A549 treated with RU486 at 1 μM for 4 hours (cell line): ENCODE measurements around the gene COX8C. TPM values are rescaled to one million over a fixed set of nuclear protein-coding genes. Genes with fewer than 3 reads are reported as not detected.

Experiments used
- total RNA-seq: library from RNA; stranded (reverse); fragments of 200-300 nt; extraction: Qiagen RNA extraction; gene quantifications from 5 replicates; pipeline ENCODE4 v1.2.3, GENCODE V29; 2022; ENCODE audit warnings: low read depth

Gene COX8C, protein sequence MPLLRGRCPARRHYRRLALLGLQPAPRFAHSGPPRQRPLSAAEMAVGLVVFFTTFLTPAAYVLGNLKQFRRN
- total RNA-seq: not detected in 5 replicates

DNA sequence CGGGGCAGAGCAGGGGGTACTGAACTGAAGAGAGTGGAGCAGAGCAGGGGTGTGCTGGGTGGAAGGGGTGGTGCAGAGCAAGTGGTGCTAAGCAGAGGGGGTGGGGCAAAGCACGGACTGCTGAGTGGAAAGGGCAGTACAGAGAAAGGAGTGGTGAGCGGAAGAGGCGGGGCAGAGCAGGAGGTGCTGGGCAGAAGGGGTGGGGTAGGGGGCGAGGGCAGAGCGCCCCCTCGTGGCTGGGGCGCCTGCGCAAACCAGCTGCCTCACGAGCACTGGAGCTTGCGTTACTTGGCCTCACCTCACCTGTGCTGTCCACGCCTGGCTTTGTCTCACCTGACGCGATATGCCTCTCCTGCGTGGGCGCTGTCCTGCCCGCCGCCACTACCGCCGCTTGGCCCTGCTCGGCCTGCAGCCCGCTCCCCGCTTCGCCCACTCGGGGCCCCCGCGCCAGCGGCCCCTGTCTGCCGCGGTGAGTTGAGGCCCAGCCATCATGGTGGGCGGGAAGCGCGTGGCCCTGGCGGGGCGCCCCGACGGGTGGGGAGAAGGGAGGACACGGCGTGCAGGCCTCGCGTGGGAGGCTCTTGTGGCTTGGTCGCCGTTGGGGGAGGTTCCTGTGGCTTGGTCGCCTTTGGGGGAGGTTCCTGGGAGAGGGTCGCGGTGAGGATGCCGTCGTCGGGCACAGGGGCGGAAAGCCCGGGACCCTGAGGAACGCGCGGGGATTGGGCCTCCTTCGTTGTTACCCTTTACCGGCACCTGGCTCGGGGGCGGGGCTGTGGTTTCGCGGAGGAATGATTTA is at the start of gene COX8C:
COX8C (plus strand) TSS at position 257 of the 796 bp plus-strand sequence; CDS start at position 344, 87 bp downstream.

DNA sequence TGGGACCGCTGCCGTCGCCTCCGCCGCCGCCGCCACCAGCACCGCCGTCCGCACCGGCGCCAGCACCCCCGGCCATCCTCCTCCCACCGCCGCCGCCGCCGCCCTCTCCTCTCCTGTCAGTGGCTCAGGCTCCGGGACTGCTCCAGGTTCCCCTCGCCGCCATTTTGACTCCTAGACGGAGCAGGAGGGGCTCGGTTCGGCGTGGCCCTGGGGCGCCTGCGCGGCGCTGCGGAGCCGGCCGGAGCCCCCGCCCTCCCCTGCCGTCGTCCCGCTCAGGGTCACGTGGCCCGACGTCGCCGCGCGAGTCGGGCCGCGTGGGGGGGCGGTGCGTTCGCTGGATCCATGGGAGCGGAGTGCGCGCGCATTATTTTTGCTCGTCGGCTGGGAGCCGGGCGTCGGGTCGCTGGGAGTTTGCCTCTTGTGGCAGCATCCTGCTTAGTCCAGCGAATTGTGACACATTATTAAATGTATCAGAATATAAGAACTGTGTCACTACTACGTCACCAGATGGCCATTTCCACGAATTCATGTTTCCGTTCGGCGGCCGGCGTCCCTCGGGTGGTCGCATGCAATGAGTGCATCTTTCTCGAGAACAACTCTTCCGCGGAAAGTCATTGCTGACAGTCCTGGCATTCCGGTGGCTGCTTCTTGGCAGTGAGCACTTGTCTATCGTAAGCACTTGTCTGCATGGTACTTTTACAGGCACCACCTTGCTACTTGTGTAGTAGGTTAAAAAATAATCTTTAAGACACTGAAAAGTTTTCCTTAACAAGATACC is 13.9 kb upstream of the COX8C start, which contains the start of gene BTBD7:
BTBD7 (minus strand) TSS at position 184 of the 778 bp plus-strand sequence. CDS start 36,985 bp downstream, outside the sequence.

Other genes starting within 250 kb of the COX8C start
- gene ITPK1, start 231.3 kb upstream of the COX8C start, total RNA-seq: 41.0 to 53.7 TPM (median 48.2 TPM) in 5 replicates
- 11.3 to 16.2 TPM (median 14.4 TPM) in 5 replicates for gene MOAP1, start 162.3 kb upstream of the COX8C start, total RNA-seq
- 29.3 to 40.6 TPM (median 37.2 TPM) in 5 replicates for gene LYSET, start 161.9 kb upstream of the COX8C start, total RNA-seq
- 10.4 to 16.2 TPM (median 15.7 TPM) in 5 replicates for gene GON7, start 140.1 kb upstream of the COX8C start, total RNA-seq
- gene UBR7, start 139.9 kb upstream of the COX8C start, total RNA-seq: 22.3 to 32.8 TPM (median 26.9 TPM) in 5 replicates
- gene BTBD7, start 14.1 kb upstream of the COX8C start, total RNA-seq: 7.6 to 12.6 TPM (median 12.4 TPM) in 5 replicates
- gene UNC79, start 83.8 kb downstream of the COX8C start, total RNA-seq: 0.02 to 0.03 TPM in 2 of 5 replicates, not detected in the others